ENCODE measurements around the gene P2RY12. TPM values are rescaled to one million over a fixed set of nuclear protein-coding genes. Genes with fewer than 3 reads are reported as not detected.

The P2RY12 gene
- total and polyA plus RNA-seq, 12 donors, result 0.37 to 13.2 (median 2.6) TPM

- Histone ChIP-seq H3K9me3 (replicated peaks in 1 of 3) (no peaks in the 10 kb centered on the region), H3K27me3 (no peaks in the 10 kb centered on the region), H3K4me3 (no peak overlapping the region), H3K36me3 (replicated peaks in 1 of 2) (no peaks in the 10 kb centered on the region), H3K4me1 (replicated peaks in 1 of 2) (no peaks in the 10 kb centered on the region), H3K27ac (no peak overlapping the region)
- intact Hi-C loops (cut with DNase I), result no loop called here
- TF ChIP-seq CTCF (IDR thresholded peaks at IDR 0.05) (no peak), POLR2A (IDR thresholded peaks at IDR 0.05) (no peak)
- WGBS, 4 donors, result 83 to 95% (median 90%) methylated on average over 2 of the region's 2 CpGs
- no peak for DNase-seq
These were observed 18.7 kb upstream of the P2RY12 start for GRCh38 chr3:151403246-151403645.

- intact Hi-C loops (cut with DNase I), result no loop called here
These were observed 17.8 kb upstream of the P2RY12 start for GRCh38 chr3:151402349-151402748.

GRCh38 chr3:151400341-151400740, 15.8 kb upstream of the P2RY12 start:
- Histone ChIP-seq H3K27me3 (no peaks in the 10 kb centered on the region), H3K27ac (no peak overlapping the region), H3K9me3 (replicated peaks in 1 of 3) (no peaks in the 10 kb centered on the region), H3K4me3 (no peak overlapping the region), H3K4me1 (replicated peaks in 1 of 2) (no peaks in the 10 kb centered on the region), H3K36me3 (replicated peaks in 1 of 2) (no peaks in the 10 kb centered on the region)
- TF ChIP-seq POLR2A (IDR thresholded peaks at IDR 0.05) (no peak), CTCF (IDR thresholded peaks at IDR 0.05) (no peak)
- intact Hi-C loops (cut with DNase I), result no loop called here
- no peak for DNase-seq
- WGBS, 4 donors, result 92 to 95% (median 94%) methylated on average over 4 of the region's 4 CpGs

More at GRCh38 chr3:151402349-151402748, 17.8 kb upstream of the P2RY12 start:
- Histone ChIP-seq H3K4me1 (replicated peaks in 1 of 2) (no peaks in the 10 kb centered on the region), H3K27ac (no peak overlapping the region), H3K27me3 (no peaks in the 10 kb centered on the region), H3K36me3 (replicated peaks in 1 of 2) (no peaks in the 10 kb centered on the region), H3K4me3 (no peak overlapping the region), H3K9me3 (replicated peaks in 1 of 3) (no peaks in the 10 kb centered on the region)
- WGBS, 4 donors, result 85 to 91% (median 88%) methylated on average over 3 of the region's 3 CpGs
- DNase-seq, result no peak
- TF ChIP-seq CTCF (IDR thresholded peaks at IDR 0.05) (no peak), POLR2A (IDR thresholded peaks at IDR 0.05) (no peak)

GRCh38 chr3:151398895-151399294, 14.3 kb upstream of the P2RY12 start:
- Histone ChIP-seq H3K9me3 (replicated peaks in 1 of 3) (no peaks in the 10 kb centered on the region), H3K4me1 (replicated peaks in 1 of 2) (no peaks in the 10 kb centered on the region), H3K27me3 (no peaks in the 10 kb centered on the region), H3K36me3 (replicated peaks in 1 of 2) (no peaks in the 10 kb centered on the region), H3K27ac (no peak overlapping the region), H3K4me3 (no peak overlapping the region)
- no peak for TF ChIP-seq POLR2A (IDR thresholded peaks at IDR 0.05)
- TF ChIP-seq CTCF (IDR thresholded peaks at IDR 0.05), result no peak
- intact Hi-C loops (cut with DNase I), result no loop called here
- WGBS, 4 donors, result 78 to 85% (median 82%) methylated on average over 5 of the region's 5 CpGs
- no peak for DNase-seq
